Thoracic aorta (tissue), 2 donors: ENCODE data around the gene PPCDC. TPM values are rescaled to one million over a fixed set of nuclear protein-coding genes. Genes with fewer than 3 reads are reported as not detected.

ENCODE experiments used
- ATAC-seq: fragments of 150-250 bp; one replicate; pipeline ENCODE4 v1.8.0; 2017; ENCODE audit warnings: low read depth; ENCODE audit not compliant: insufficient number of reproducible peaks, low FRiP score
- DNase-seq: peaks from one replicate; pipeline ENCODE4 v3.0.0-alpha.2; 2020; ENCODE audit warnings: low spot score
- H3K27ac ChIP-seq, 2 donors: fragments of 200-600 bp; sonication (generic); 1 replicate in 1 of 2; 2 replicates in 1 of 2; pipeline ENCODE4 v1.5.1; 2016; ENCODE audit warnings: mild to moderate bottlenecking in 2 of 2, moderate library complexity in 2 of 2
- H3K27me3 ChIP-seq: fragments of 200-600 bp; sonication (generic); replicated peaks from 2 replicates; pipeline ENCODE4 v1.6.0; 2016; ENCODE audit warnings: mild to moderate bottlenecking; ENCODE audit not compliant: insufficient read depth
- H3K36me3 ChIP-seq: fragments of 200-600 bp; sonication (generic); one replicate; pipeline ENCODE4 v1.5.1; 2016
- H3K4me1 ChIP-seq, 2 donors: fragments of 200-600 bp; sonication (generic); 1 replicate in 1 of 2; 2 replicates in 1 of 2; pipeline versions ENCODE4 v1.5.1 to v1.6.0; 2016; ENCODE audit warnings: low read depth in 2 of 2, mild to moderate bottlenecking in 1 of 2; ENCODE audit not compliant: control insufficient read depth in 1 of 2
- H3K4me3 ChIP-seq: fragments of 200-600 bp; sonication (generic); 2 replicates; pipeline ENCODE4 v1.5.1; 2016; ENCODE audit warnings: mild to moderate bottlenecking
- H3K9me3 ChIP-seq: fragments of 200-600 bp; sonication (generic); 2 replicates; pipeline ENCODE4 v1.5.1; 2016
- CTCF ChIP-seq: fragments of 200-600 bp; sonication (generic); IDR thresholded peaks from one replicate; pipeline ENCODE4 v1.5.1; 2019; ENCODE audit warnings: antibody characterized with exemption
- total RNA-seq, 2 donors: library from RNA; depleted of rRNA; stranded (reverse); fragments of >200 nt; gene quantifications; one replicate each; pipeline versions ENCODE4 v1.1.0 to v1.2.3, GENCODE V29; 2016

PPCDC gene
- total RNA-seq, 2 donors from 2014 or later = 8.5 to 13.7 TPM

GRCh38 chr15:74997543-74997942 lies 25.8 kb upstream of the PPCDC start:
- DNase-seq = no peak
- Histone ChIP-seq H3K36me3 (no peaks in the 10 kb centered on the region), H3K27me3 (no peaks in the 10 kb centered on the region), H3K4me1 (peaks cover 5 to 14% of the 10 kb centered on the region in 2 donors), H3K27ac (no peak overlapping the region), H3K4me3 (no peak overlapping the region), H3K9me3 (no peaks in the 10 kb centered on the region)
- ATAC-seq = no peak
- TF ChIP-seq CTCF = no peak

GRCh38 chr15:75001310-75001709 lies 22.1 kb upstream of the PPCDC start:
- ATAC-seq = no peak
- no peak for TF ChIP-seq CTCF
- Histone ChIP-seq H3K4me1 (peaks cover 0 to 1% of the 10 kb centered on the region in 2 donors), H3K36me3 (no peaks in the 10 kb centered on the region), H3K9me3 (no peaks in the 10 kb centered on the region), H3K4me3 (no peak overlapping the region), H3K27me3 (no peaks in the 10 kb centered on the region), H3K27ac (no peak overlapping the region)
- no peak for DNase-seq

GRCh38 chr15:75002398-75002797 lies 21.0 kb upstream of the PPCDC start:
- no peaks in the 10 kb centered on the region for H3K36me3 ChIP-seq
- no peak for TF ChIP-seq CTCF
- H3K4me3 ChIP-seq = no peak overlapping the region
- H3K9me3 ChIP-seq = no peaks in the 10 kb centered on the region
- no peaks in the 10 kb centered on the region for H3K4me1 ChIP-seq
- no peaks in the 10 kb centered on the region for H3K27me3 ChIP-seq
- ATAC-seq = no peak
- no peak overlapping the region for H3K27ac ChIP-seq
- no peak for DNase-seq

GRCh38 chr15:75007216-75007615 lies 16.2 kb upstream of the PPCDC start:
- no peaks in the 10 kb centered on the region for H3K36me3 ChIP-seq
- H3K27me3 ChIP-seq = no peaks in the 10 kb centered on the region
- no peak overlapping the region for H3K27ac ChIP-seq
- no peaks in the 10 kb centered on the region for H3K4me1 ChIP-seq
- ATAC-seq = no peak
- TF ChIP-seq CTCF = no peak
- H3K4me3 ChIP-seq = no peak overlapping the region
- no peak for DNase-seq
- no peaks in the 10 kb centered on the region for H3K9me3 ChIP-seq

GRCh38 chr15:75008221-75008625 lies 15.2 kb upstream of the PPCDC start:
- no peak overlapping the region for H3K4me3 ChIP-seq
- no peaks in the 10 kb centered on the region for H3K9me3 ChIP-seq
- ATAC-seq (no peak), DNase-seq (no peak)
- no peaks in the 10 kb centered on the region for H3K36me3 ChIP-seq
- TF ChIP-seq CTCF = no peak
- H3K4me1 ChIP-seq = no peaks in the 10 kb centered on the region
- H3K27me3 ChIP-seq = no peaks in the 10 kb centered on the region
- no peak overlapping the region for H3K27ac ChIP-seq
